K562 (cell line): Measurements from ENCODE around the gene BCAS3. TPM values are rescaled to one million over a fixed set of nuclear protein-coding genes. Genes with fewer than 3 reads are reported as not detected.
A peak's percentile ranks its signal among the peaks of the same experiment; 100 is the strongest.

Source experiments
- GABPB2 ChIP-seq: fragments of 250-450 bp; sonication (Bioruptor Pico); conservative IDR thresholded peaks from 2 replicates; pipeline ENCODE4 v1.5.1; 2021; ENCODE audit warnings: mild to moderate bottlenecking
- JUNB ChIP-seq: fragments of 450-650 bp; formaldehyde crosslinking; conservative IDR thresholded peaks from 2 replicates; pipeline ENCODE4 v1.4.0; 2020; ENCODE audit warnings: mild to moderate bottlenecking
- LARP7 ChIP-seq: fragments of 450-650 bp; IDR thresholded peaks from 2 replicates; pipeline ENCODE4 v1.6.1; 2016
- MCM7 ChIP-seq, 2 experiments: fragments of 450-650 bp; IDR thresholded peaks; 2 replicates each; pipeline ENCODE4 v1.6.1; 2016 to 2018
- RB1 ChIP-seq: fragments of 450-650 bp; IDR thresholded peaks from 2 replicates; pipeline ENCODE4 v1.6.1; 2017; ENCODE audit warnings: low read depth, mild to moderate bottlenecking
- RFX7 ChIP-seq: fragments of 250-450 bp; sonication (Bioruptor Pico); IDR thresholded peaks from 2 replicates; pipeline ENCODE4 v1.5.1; 2021; ENCODE audit warnings: mild to moderate bottlenecking
- SMC3 ChIP-seq: conservative IDR thresholded peaks from 2 replicates; pipeline ENCODE4 v1.6.1; 2011; ENCODE audit warnings: low read depth, low read length, improper control_type of control experiment; ENCODE audit not compliant: insufficient read depth
- STAG1 ChIP-seq: sonication (generic); formaldehyde crosslinking; IDR thresholded peaks from 2 replicates; pipeline ENCODE4 v1.5.0; 2020; ENCODE audit warnings: missing genetic modification reagents, borderline replicate concordance
- TEAD4 ChIP-seq, 2 experiments: sonication (generic) in 1 of 2; formaldehyde crosslinking in 1 of 2; IDR thresholded peaks; 2 replicates each; pipeline versions ENCODE4 v1.6.1 to v1.8.0; 2012 to 2022; ENCODE audit warnings: borderline replicate concordance in 1 of 2, inconsistent platforms in 1 of 2, low read length in 1 of 2, mild to moderate bottlenecking in 1 of 2, missing genetic modification reagents in 1 of 2
- ZNF174 ChIP-seq: fragments of 250-450 bp; sonication (Bioruptor Pico); IDR thresholded peaks from 2 replicates; pipeline ENCODE4 v1.4.0; 2020; ENCODE audit warnings: mild to moderate bottlenecking
- ZNF263 ChIP-seq: sonication (generic); formaldehyde crosslinking; IDR thresholded peaks from 2 replicates; pipeline ENCODE4 v1.8.0; 2022; ENCODE audit warnings: mild to moderate bottlenecking, missing genetic modification reagents, borderline replicate concordance
- polyA plus RNA-seq, 8 experiments: library from polyadenylated mRNA; depleted of rRNA in 4 of 8; stranded (reverse) in 5 of 8; unstranded in 3 of 8; fragments of >200 nt; fragmentation: Nextera tagmentation in 2 of 8; fragmentation: Illumina TruSeq in 1 of 8; extraction: Ambion mirVana in 2 of 8; extraction: Trizol in 1 of 8; gene quantifications; 2 replicates each; pipeline versions ENCODE4 v1.2.1 to v1.2.3, GENCODE V29; 2011 to 2014; ENCODE audit warnings: inconsistent platforms in 1 of 8, missing spikeins in 1 of 8
- total RNA-seq, 7 experiments: library from RNA; depleted of rRNA in 6 of 7; stranded (reverse); fragments of >200 nt in 6 of 7; fragmentation: Illumina TruSeq in 2 of 7; extraction: Trizol in 2 of 7; gene quantifications; 2 replicates each; pipeline versions ENCODE4 v1.2.1 to v1.2.3, GENCODE V29; 2011 to 2021; ENCODE audit warnings: low replicate concordance in 1 of 7
- TF ChIP-seq, protein P1 (sequence below): sonication (generic); IDR thresholded peaks from 2 replicates; pipeline ENCODE4 v1.6.1; 2016
- TF ChIP-seq, protein P2 (sequence below), 3 experiments: IDR thresholded peaks in 2 of 3; conservative IDR thresholded peaks in 1 of 3; 2 replicates each; pipeline ENCODE4 v1.5.1; 2011 to 2012; ENCODE audit warnings: low read length in 3 of 3, mild to moderate bottlenecking in 3 of 3, control low read depth in 2 of 3, improper control_type of control experiment in 1 of 3, inconsistent platforms in 1 of 3, low read depth in 1 of 3, mixed read lengths in 1 of 3, moderate library complexity in 1 of 3; ENCODE audit not compliant: insufficient read depth in 2 of 3
- TF ChIP-seq, protein P3 (sequence below): fragments of 450-650 bp; IDR thresholded peaks from 2 replicates; pipeline ENCODE4 v1.6.1; 2018; ENCODE audit warnings: mild to moderate bottlenecking, low read depth; ENCODE audit not compliant: partially characterized antibody
- TF ChIP-seq, protein P4 (sequence below), 3 experiments: fragments of 200-800 bp in 1 of 3; sonication (Bioruptor generic) in 1 of 3; sonication (generic) in 1 of 3; formaldehyde crosslinking in 1 of 3; IDR thresholded peaks; 2 replicates each; pipeline versions ENCODE4 v1.6.1 to v1.8.0; 2016 to 2022; ENCODE audit warnings: mild to moderate bottlenecking in 2 of 3, missing compliant biosample characterization in 2 of 3, missing genetic modification characterization in 2 of 3, missing genetic modification reagents in 1 of 3
- TF ChIP-seq, protein P5 (sequence below), 2 experiments: fragments of 450-650 bp in 1 of 2; sonication (generic) in 1 of 2; formaldehyde crosslinking; conservative IDR thresholded peaks; 2 replicates each; pipeline versions ENCODE4 v1.4.0 to v1.8.1; 2020 to 2022; ENCODE audit warnings: mild to moderate bottlenecking in 1 of 2, missing genetic modification reagents in 1 of 2
- TF ChIP-seq, protein P6 (sequence below): IDR thresholded peaks from 2 replicates; pipeline ENCODE4 v1.6.1; 2011; ENCODE audit warnings: borderline replicate concordance, low read depth, mild to moderate bottlenecking, moderate library complexity, low read length; ENCODE audit not compliant: insufficient read depth, poor library complexity, severe bottlenecking

The BCAS3 gene
- total and polyA plus RNA-seq, 9 of the 15 experiments (the other 6 are each of a cell fraction or from before 2014, with no cell fraction given): 1.9 to 5.5 (median 3.5) TPM

DNA sequence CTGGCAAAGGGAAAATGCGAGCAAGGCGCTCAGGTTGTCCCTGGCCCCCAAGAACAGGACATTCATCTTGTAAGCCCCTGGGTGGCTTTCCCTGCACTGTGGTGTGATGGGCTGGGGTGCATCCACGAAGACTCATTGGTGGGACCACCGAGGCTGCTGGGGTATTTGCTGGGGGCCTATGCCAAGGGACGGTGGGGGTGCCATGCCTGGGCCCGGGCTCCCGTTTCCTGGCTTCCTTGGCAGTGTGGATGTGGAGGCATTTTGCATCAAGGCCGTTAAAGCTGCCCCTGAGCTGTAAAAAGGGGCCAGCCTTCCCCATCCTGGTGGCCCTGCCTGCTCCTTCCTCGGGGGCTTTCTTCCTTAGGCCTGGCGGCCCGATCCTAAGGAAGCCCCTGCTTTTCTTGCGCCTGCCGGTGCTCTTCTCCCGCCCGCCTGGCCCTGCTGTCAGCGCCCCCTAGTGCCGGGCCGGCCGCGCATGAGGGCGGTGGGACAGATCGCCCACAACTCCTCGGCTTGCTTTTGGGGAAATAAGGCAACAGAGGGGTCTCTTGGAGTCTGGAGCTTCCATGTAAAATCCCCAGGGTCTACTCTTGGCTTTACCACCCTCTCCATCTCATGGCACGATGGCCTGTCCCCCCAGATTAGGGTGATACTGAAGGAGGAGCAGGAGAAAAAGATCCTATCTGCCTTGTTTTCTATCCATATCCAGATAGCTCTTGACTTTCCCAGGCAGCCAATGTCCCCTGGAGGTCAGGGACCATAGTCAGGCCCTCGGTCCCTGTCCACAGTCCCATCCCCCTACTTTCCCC is 712.2 kb downstream of the BCAS3 start (continued):
- TF ChIP-seq, protein P1, sequence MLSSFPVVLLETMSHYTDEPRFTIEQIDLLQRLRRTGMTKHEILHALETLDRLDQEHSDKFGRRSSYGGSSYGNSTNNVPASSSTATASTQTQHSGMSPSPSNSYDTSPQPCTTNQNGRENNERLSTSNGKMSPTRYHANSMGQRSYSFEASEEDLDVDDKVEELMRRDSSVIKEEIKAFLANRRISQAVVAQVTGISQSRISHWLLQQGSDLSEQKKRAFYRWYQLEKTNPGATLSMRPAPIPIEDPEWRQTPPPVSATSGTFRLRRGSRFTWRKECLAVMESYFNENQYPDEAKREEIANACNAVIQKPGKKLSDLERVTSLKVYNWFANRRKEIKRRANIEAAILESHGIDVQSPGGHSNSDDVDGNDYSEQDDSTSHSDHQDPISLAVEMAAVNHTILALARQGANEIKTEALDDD: no peak
- TF ChIP-seq, protein P2, sequence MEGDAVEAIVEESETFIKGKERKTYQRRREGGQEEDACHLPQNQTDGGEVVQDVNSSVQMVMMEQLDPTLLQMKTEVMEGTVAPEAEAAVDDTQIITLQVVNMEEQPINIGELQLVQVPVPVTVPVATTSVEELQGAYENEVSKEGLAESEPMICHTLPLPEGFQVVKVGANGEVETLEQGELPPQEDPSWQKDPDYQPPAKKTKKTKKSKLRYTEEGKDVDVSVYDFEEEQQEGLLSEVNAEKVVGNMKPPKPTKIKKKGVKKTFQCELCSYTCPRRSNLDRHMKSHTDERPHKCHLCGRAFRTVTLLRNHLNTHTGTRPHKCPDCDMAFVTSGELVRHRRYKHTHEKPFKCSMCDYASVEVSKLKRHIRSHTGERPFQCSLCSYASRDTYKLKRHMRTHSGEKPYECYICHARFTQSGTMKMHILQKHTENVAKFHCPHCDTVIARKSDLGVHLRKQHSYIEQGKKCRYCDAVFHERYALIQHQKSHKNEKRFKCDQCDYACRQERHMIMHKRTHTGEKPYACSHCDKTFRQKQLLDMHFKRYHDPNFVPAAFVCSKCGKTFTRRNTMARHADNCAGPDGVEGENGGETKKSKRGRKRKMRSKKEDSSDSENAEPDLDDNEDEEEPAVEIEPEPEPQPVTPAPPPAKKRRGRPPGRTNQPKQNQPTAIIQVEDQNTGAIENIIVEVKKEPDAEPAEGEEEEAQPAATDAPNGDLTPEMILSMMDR (IDR thresholded peaks at IDR 0.05 in 2 of 3, conservative IDR thresholded peaks at IDR 0.05 in 1 of 3; ENCODE audit: insufficient read depth in 2 of 3, low read depth in 1 of 3, low read length in 3 of 3): peak; percentile 69 to 81 (median 77)
- peak; percentile 54; the same call in 1 of the 2 replicates for TF ChIP-seq STAG1 (CRISPR knock-in tag)
- TF ChIP-seq JUNB (CRISPR knock-in tag): no peak
- TF ChIP-seq, protein P3, sequence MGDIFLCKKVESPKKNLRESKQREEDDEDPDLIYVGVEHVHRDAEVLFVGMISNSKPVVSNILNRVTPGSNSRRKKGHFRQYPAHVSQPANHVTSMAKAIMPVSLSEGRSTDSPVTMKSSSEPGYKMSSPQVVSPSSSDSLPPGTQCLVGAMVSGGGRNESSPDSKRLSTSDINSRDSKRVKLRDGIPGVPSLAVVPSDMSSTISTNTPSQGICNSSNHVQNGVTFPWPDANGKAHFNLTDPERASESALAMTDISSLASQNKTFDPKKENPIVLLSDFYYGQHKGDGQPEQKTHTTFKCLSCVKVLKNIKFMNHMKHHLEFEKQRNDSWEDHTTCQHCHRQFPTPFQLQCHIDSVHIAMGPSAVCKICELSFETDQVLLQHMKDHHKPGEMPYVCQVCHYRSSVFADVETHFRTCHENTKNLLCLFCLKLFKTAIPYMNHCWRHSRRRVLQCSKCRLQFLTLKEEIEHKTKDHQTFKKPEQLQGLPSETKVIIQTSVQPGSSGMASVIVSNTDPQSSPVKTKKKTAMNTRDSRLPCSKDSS: no peak
- TF ChIP-seq ZNF174: no peak
- TF ChIP-seq, protein P4, sequence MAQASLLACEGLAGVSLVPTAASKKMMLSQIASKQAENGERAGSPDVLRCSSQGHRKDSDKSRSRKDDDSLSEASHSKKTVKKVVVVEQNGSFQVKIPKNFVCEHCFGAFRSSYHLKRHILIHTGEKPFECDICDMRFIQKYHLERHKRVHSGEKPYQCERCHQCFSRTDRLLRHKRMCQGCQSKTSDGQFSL (CRISPR knock-in tag; IDR thresholded peaks at IDR 0.05): no peak
- TF ChIP-seq, protein P4 (tag; IDR thresholded peaks at IDR 0.05): no peak
- TF ChIP-seq RFX7 (CRISPR knock-in tag): no peak
- TF ChIP-seq SMC3: peak; percentile 40; the same call in 1 of the 2 replicates
- TF ChIP-seq ZNF263 (CRISPR knock-in tag): no peak
- TF ChIP-seq, protein P5, sequence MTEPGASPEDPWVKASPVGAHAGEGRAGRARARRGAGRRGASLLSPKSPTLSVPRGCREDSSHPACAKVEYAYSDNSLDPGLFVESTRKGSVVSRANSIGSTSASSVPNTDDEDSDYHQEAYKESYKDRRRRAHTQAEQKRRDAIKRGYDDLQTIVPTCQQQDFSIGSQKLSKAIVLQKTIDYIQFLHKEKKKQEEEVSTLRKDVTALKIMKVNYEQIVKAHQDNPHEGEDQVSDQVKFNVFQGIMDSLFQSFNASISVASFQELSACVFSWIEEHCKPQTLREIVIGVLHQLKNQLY (CRISPR knock-in tag; conservative IDR thresholded peaks at IDR 0.05): no peak
- TF ChIP-seq RB1: peak; percentile 51; the same call in 1 of the 2 replicates
- no peak for TF ChIP-seq GABPB2 (CRISPR knock-in tag)
- TF ChIP-seq, protein P6, sequence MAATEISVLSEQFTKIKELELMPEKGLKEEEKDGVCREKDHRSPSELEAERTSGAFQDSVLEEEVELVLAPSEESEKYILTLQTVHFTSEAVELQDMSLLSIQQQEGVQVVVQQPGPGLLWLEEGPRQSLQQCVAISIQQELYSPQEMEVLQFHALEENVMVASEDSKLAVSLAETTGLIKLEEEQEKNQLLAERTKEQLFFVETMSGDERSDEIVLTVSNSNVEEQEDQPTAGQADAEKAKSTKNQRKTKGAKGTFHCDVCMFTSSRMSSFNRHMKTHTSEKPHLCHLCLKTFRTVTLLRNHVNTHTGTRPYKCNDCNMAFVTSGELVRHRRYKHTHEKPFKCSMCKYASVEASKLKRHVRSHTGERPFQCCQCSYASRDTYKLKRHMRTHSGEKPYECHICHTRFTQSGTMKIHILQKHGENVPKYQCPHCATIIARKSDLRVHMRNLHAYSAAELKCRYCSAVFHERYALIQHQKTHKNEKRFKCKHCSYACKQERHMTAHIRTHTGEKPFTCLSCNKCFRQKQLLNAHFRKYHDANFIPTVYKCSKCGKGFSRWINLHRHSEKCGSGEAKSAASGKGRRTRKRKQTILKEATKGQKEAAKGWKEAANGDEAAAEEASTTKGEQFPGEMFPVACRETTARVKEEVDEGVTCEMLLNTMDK: peak; percentile 52
- no peak for TF ChIP-seq TEAD4 (IDR thresholded peaks at IDR 0.05; ENCODE audit: low read length)
- TF ChIP-seq TEAD4 (CRISPR knock-in tag; IDR thresholded peaks at IDR 0.05; ENCODE audit: borderline replicate concordance): no peak
- TF ChIP-seq LARP7: no peak
- no peak for TF ChIP-seq MCM7 (IDR thresholded peaks at IDR 0.05)
